PC-9 (cell line): Measurements from ENCODE around the gene DIDO1. TPM values are rescaled to one million over a fixed set of nuclear protein-coding genes. Genes with fewer than 3 reads are reported as not detected.
A peak's percentile ranks its signal among the peaks of the same experiment; 100 is the strongest.

Experiments used
- BruUV-seq: library from RNA; stranded (reverse); fragments of 400-500 nt; replicated peaks from 2 replicates; lab custom pipeline; 2021; lab: Mats Ljungman, UMichigan
- CTCF ChIA-PET: fragments of 300-600 bp; sonication (Branson Sonifier 250); formaldehyde crosslinking; loops from one replicate; lab custom pipeline; 2022; ENCODE audit warnings: antibody characterized with exemption; lab: Charles Lee
- POLR2A ChIA-PET: fragments of 300-600 bp; sonication (Branson Sonifier 250); formaldehyde crosslinking; loops from one replicate; lab custom pipeline; 2022; ENCODE audit warnings: antibody characterized with exemption; ENCODE audit not compliant: unreplicated experiment; lab: Charles Lee
- DNase-seq, 2 experiments: peaks; one replicate each; pipeline versions ENCODE4 v3.0.0 to v3.0.0-alpha.2; 2015 to 2022; ENCODE audit warnings: mixed read lengths in 1 of 2
- H2AFZ ChIP-seq: fragments of 200-600 bp; sonication (generic); 2 replicates; pipeline ENCODE4 v1.8.1; 2017; ENCODE audit warnings: antibody characterized with exemption
- H3F3A ChIP-seq: fragments of 200-600 bp; sonication (generic); 2 replicates; pipeline ENCODE4 v1.8.1; 2017; ENCODE audit warnings: antibody characterized with exemption, mild to moderate bottlenecking, low read depth; ENCODE audit not compliant: insufficient read depth
- H3K27ac ChIP-seq: fragments of 200-600 bp; sonication (generic); 2 replicates; pipeline ENCODE4 v1.6.1; 2016; ENCODE audit warnings: mixed run types
- H3K27me3 ChIP-seq: fragments of 200-600 bp; sonication (generic); 2 replicates; pipeline ENCODE4 v1.6.1; 2016; ENCODE audit warnings: low read depth, mixed run types; ENCODE audit not compliant: insufficient read depth
- H3K36me3 ChIP-seq: fragments of 200-600 bp; sonication (generic); 2 replicates; pipeline ENCODE4 v1.6.1; 2016; ENCODE audit warnings: low read depth, mixed run types
- H3K4me1 ChIP-seq: fragments of 200-600 bp; sonication (generic); replicated peaks from 2 replicates; pipeline ENCODE4 v1.6.1; 2016; ENCODE audit warnings: mixed run types; ENCODE audit not compliant: insufficient read depth
- H3K4me2 ChIP-seq: fragments of 200-600 bp; sonication (generic); 2 replicates; pipeline ENCODE4 v1.6.1; 2017; ENCODE audit warnings: mixed run types
- H3K4me3 ChIP-seq: fragments of 200-600 bp; sonication (generic); 2 replicates; pipeline ENCODE4 v1.6.1; 2016; ENCODE audit warnings: mixed run types
- H3K79me2 ChIP-seq: fragments of 200-600 bp; sonication (generic); 2 replicates; pipeline ENCODE4 v1.6.1; 2017; ENCODE audit warnings: low read depth, mixed run types
- H3K9me2 ChIP-seq: fragments of 200-600 bp; sonication (generic); 2 replicates; pipeline ENCODE4 v1.8.1; 2017; ENCODE audit warnings: mild to moderate bottlenecking; ENCODE audit not compliant: insufficient read depth
- H3K9me3 ChIP-seq: fragments of 200-600 bp; sonication (generic); 2 replicates; pipeline ENCODE4 v1.8.1; 2016; ENCODE audit warnings: low read depth; ENCODE audit not compliant: insufficient read depth
- H4K20me1 ChIP-seq: fragments of 200-600 bp; sonication (generic); 2 replicates; pipeline ENCODE4 v1.8.1; 2017; ENCODE audit not compliant: insufficient read depth
- CTCF ChIP-seq: fragments of 200-600 bp; sonication (generic); conservative IDR thresholded peaks from 2 replicates; pipeline ENCODE4 v1.6.1; 2017; ENCODE audit warnings: mixed run types, antibody characterized with exemption, mild to moderate bottlenecking, moderate library complexity
- EZH2 ChIP-seq: fragments of 200-600 bp; sonication (generic); IDR thresholded peaks from 2 replicates; pipeline ENCODE4 v1.8.0; 2017; ENCODE audit warnings: antibody characterized with exemption, low read depth
- intact Hi-C: fragments of 100-400 bp; cut with micrococcal nuclease; formaldehyde crosslinking; loops from one replicate; pipeline ENCODE4 v1.10.0; 2022; ENCODE audit not compliant: unreplicated experiment
- total RNA-seq: library from RNA; stranded (reverse); gene quantifications from 2 replicates; pipeline ENCODE4 v1.2.3, GENCODE V29; 2021

DIDO1 gene
- total RNA-seq, 1 experiment from 2014 or later = 61.4 TPM

GRCh38 chr20:62902926-62903615 lies 23.2 kb downstream of the DIDO1 start:
- H3K4me2 ChIP-seq = no peak overlapping the region
- H3F3A ChIP-seq = peaks cover 50% of the 10 kb centered on the region
- no peaks in the 10 kb centered on the region for H3K9me3 ChIP-seq
- H3K9me2 ChIP-seq = no peaks in the 10 kb centered on the region
- intact Hi-C loops = no loop called here
- CTCF ChIA-PET = interaction anchor here (0.5 kb wide), 1 partner anchor 173 kb away, joined by 3 read pairs; no protein-coding TSS in a partner anchor
- peaks cover 48% of the 10 kb centered on the region for H4K20me1 ChIP-seq
- 0 out of 2 replicates have a peak, but pooled peaks cover 4% of the 10 kb centered on the region for H3K79me2 ChIP-seq
- no peaks in the 10 kb centered on the region for H3K27me3 ChIP-seq
- no TSS peak for BruUV-seq
- H3K4me1 ChIP-seq = peaks cover 8% of the 10 kb centered on the region
- H3K4me3 ChIP-seq = no peak overlapping the region
- no peak for DNase-seq
- no peak overlapping the region for H3K27ac ChIP-seq
- TF ChIP-seq EZH2 (no peak), CTCF (no peak)
- H3K36me3 ChIP-seq = peaks cover 37% of the 10 kb centered on the region
- H2AFZ ChIP-seq = no peak overlapping the region
- POLR2A ChIA-PET = no interaction called here

- Histone ChIP-seq H3K79me2 (0 out of 2 replicates have a peak, but pooled peaks cover 2% of the 10 kb centered on the region), H3K4me3 (no peak overlapping the region), H3K9me2 (no peaks in the 10 kb centered on the region), H3K4me2 (no peak overlapping the region), H3K27ac (no peak overlapping the region), H3K27me3 (no peaks in the 10 kb centered on the region), H2AFZ (no peak overlapping the region), H4K20me1 (peaks cover 37% of the 10 kb centered on the region), H3K36me3 (peaks cover 34% of the 10 kb centered on the region), H3F3A (peaks cover 50% of the 10 kb centered on the region), H3K4me1 (peaks cover 8% of the 10 kb centered on the region), H3K9me3 (no peaks in the 10 kb centered on the region)
- TF ChIP-seq EZH2 (no peak), CTCF (no peak)
- intact Hi-C loops = loop anchor here (2.0 kb wide), 2 partner anchors 15 to 79 kb away; no protein-coding TSS in a partner anchor
- DNase-seq = no peak
- CTCF ChIA-PET = interaction anchor here (0.7 to 0.8 kb wide), 3 partner anchors 19 to 79 kb away, joined by 3 to 11 read pairs (median 4); no protein-coding TSS in a partner anchor
- POLR2A ChIA-PET = interaction anchor here (0.6 kb wide), 2 partner anchors 42 to 126 kb away, joined by 5 to 7 read pairs; no protein-coding TSS in a partner anchor
- no TSS peak for BruUV-seq
These were observed 24.4 kb downstream of the DIDO1 start for GRCh38 chr20:62901891-62902290.

- ChIA-PET CTCF (interaction anchor here (0.6 to 0.8 kb wide), 5 partner anchors 20 to 380 kb away, joined by 3 to 11 read pairs (median 4); no protein-coding TSS in a partner anchor), POLR2A (interaction anchor here (0.7 kb wide), 1 partner anchor 85 kb away, joined by 4 read pairs; no protein-coding TSS in a partner anchor)
- Histone ChIP-seq H3K4me3 (no peak overlapping the region), H3K36me3 (peaks cover 25% of the 10 kb centered on the region), H3K27ac (peak overlapping the region; percentile 45), H3K4me2 (no peak overlapping the region; the same call in 1 of the 2 replicates), H2AFZ (no peak overlapping the region), H3K4me1 (peaks cover 8% of the 10 kb centered on the region), H4K20me1 (peaks cover 32% of the 10 kb centered on the region), H3F3A (peaks cover 50% of the 10 kb centered on the region), H3K27me3 (no peaks in the 10 kb centered on the region), H3K79me2 (no peaks in the 10 kb centered on the region), H3K9me3 (no peaks in the 10 kb centered on the region), H3K9me2 (no peaks in the 10 kb centered on the region)
- TF ChIP-seq EZH2 = no peak
- TF ChIP-seq CTCF = no peak; the same call in 1 of the 2 replicates
- no TSS peak for BruUV-seq
- DNase-seq = peak; percentile 57 to 82
- intact Hi-C loops = loop anchor here (1.0 to 2.0 kb wide), 5 partner anchors 16 to 108 kb away; partner anchors contain the start of gene GID8
These were observed 25.4 kb downstream of the DIDO1 start for GRCh38 chr20:62900692-62901584.
